DND-41 (cell line): ENCODE results near the gene SLC11A1.
A peak's percentile ranks its signal among the peaks of the same experiment; 100 is the strongest.

Experiments used
- ATAC-seq: fragments of 200-7000 bp; cut with Tn5 transposase; 3 replicates; pipeline ENCODE4 v1.9.1; 2021; ENCODE audit warnings: low read depth; ENCODE audit not compliant: insufficient read depth
- DNase-seq: peaks from one replicate; pipeline ENCODE4 v3.0.0-alpha.2; 2020
- H2AFZ ChIP-seq: 2 replicates; pipeline ENCODE4 v1.6.0; 2012; ENCODE audit warnings: low read depth, low read length
- H3K27ac ChIP-seq: 2 replicates; pipeline ENCODE4 v1.5.1; 2012; ENCODE audit warnings: low read length, inconsistent platforms
- H3K27me3 ChIP-seq: fragments of 200-600 bp; sonication (generic); 2 replicates; pipeline ENCODE4 v1.6.0; 2012; ENCODE audit warnings: low read length, mild to moderate bottlenecking, inconsistent platforms; ENCODE audit not compliant: insufficient read depth, poor library complexity
- H3K36me3 ChIP-seq: 2 replicates; pipeline ENCODE4 v1.5.1; 2012; ENCODE audit warnings: low read length, inconsistent platforms; ENCODE audit not compliant: insufficient read depth
- H3K4me1 ChIP-seq: 2 replicates; pipeline ENCODE4 v1.5.1; 2012; ENCODE audit warnings: mild to moderate bottlenecking, low read length; ENCODE audit not compliant: insufficient read depth
- H3K4me2 ChIP-seq: 2 replicates; pipeline ENCODE4 v1.6.0; 2012; ENCODE audit warnings: mild to moderate bottlenecking, moderate library complexity, low read length, inconsistent platforms; ENCODE audit not compliant: insufficient read depth
- H3K4me3 ChIP-seq, 2 experiments: fragments of 200-600 bp in 1 of 2; shearing (Covaris generic) in 1 of 2; 2 replicates each; pipeline ENCODE4 v1.5.1; 2012 to 2016; ENCODE audit warnings: inconsistent platforms in 2 of 2, low read length in 2 of 2, mild to moderate bottlenecking in 2 of 2, low read depth in 1 of 2, moderate library complexity in 1 of 2
- H3K79me2 ChIP-seq: 2 replicates; pipeline ENCODE4 v1.6.0; 2012; ENCODE audit warnings: low read length, inconsistent platforms; ENCODE audit not compliant: insufficient read depth
- H3K9ac ChIP-seq: 2 replicates; pipeline ENCODE4 v1.6.0; 2012; ENCODE audit warnings: low read depth, mild to moderate bottlenecking, inconsistent platforms, low read length, moderate library complexity
- H3K9me3 ChIP-seq: 2 replicates; pipeline ENCODE4 v1.5.1; 2012; ENCODE audit warnings: low read length, moderate library complexity, mild to moderate bottlenecking, inconsistent platforms; ENCODE audit not compliant: insufficient read depth, severe bottlenecking
- H4K20me1 ChIP-seq: 2 replicates; pipeline ENCODE4 v1.6.0; 2012; ENCODE audit warnings: low read length; ENCODE audit not compliant: insufficient read depth
- EZH2 ChIP-seq: IDR thresholded peaks from 3 replicates; pipeline ENCODE4 v1.6.1; 2012; ENCODE audit warnings: borderline replicate concordance, low read depth, mild to moderate bottlenecking, moderate library complexity, low read length, inconsistent platforms; ENCODE audit not compliant: severe bottlenecking
- TF ChIP-seq, protein P1 (sequence below): IDR thresholded peaks from 2 replicates; pipeline ENCODE4 v1.5.1; 2012; ENCODE audit warnings: borderline replicate concordance, low read length, moderate library complexity, mild to moderate bottlenecking; ENCODE audit not compliant: poor library complexity, severe bottlenecking; ENCODE audit errors: extremely low read depth

SLC11A1 gene

GRCh38 chr2:218394298-218395089 lies 12.4 kb downstream of the SLC11A1 start:
- no peak overlapping the region for H3K4me3 ChIP-seq
- no peak overlapping the region for H3K4me2 ChIP-seq
- peaks cover 34% of the 10 kb centered on the region for H3K4me1 ChIP-seq
- TF ChIP-seq EZH2: no peak
- TF ChIP-seq, protein P1, sequence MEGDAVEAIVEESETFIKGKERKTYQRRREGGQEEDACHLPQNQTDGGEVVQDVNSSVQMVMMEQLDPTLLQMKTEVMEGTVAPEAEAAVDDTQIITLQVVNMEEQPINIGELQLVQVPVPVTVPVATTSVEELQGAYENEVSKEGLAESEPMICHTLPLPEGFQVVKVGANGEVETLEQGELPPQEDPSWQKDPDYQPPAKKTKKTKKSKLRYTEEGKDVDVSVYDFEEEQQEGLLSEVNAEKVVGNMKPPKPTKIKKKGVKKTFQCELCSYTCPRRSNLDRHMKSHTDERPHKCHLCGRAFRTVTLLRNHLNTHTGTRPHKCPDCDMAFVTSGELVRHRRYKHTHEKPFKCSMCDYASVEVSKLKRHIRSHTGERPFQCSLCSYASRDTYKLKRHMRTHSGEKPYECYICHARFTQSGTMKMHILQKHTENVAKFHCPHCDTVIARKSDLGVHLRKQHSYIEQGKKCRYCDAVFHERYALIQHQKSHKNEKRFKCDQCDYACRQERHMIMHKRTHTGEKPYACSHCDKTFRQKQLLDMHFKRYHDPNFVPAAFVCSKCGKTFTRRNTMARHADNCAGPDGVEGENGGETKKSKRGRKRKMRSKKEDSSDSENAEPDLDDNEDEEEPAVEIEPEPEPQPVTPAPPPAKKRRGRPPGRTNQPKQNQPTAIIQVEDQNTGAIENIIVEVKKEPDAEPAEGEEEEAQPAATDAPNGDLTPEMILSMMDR: no peak
- no peaks in the 10 kb centered on the region for H3K27me3 ChIP-seq
- H2AFZ ChIP-seq: no peak overlapping the region
- H3K9me3 ChIP-seq: no peaks in the 10 kb centered on the region
- no peak for ATAC-seq
- no peaks in the 10 kb centered on the region for H4K20me1 ChIP-seq
- no peak overlapping the region for H3K27ac ChIP-seq
- DNase-seq: peak; percentile 26
- H3K36me3 ChIP-seq: no peaks in the 10 kb centered on the region; the same call in 1 of the 2 replicates
- H3K79me2 ChIP-seq: peaks cover 23% of the 10 kb centered on the region
- no peak overlapping the region for H3K9ac ChIP-seq

DNA sequence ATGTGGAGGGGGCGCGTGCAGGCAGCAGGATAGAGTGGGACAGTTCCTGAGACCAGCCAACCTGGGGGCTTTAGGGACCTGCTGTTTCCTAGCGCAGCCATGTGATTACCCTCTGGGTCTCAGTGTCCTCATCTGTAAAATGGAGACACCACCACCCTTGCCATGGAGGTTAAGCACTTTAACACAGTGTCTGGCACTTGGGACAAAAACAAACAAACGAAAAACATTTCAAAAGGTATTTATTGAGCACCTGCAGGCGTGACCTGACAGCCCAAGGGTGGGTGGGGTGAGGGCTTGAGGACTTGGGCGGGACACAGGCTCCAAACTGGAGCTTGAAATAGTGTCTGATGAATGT lies 13.0 kb downstream of the SLC11A1 start:
- DNase-seq (no peak), ATAC-seq (no peak)
- no peaks in the 10 kb centered on the region for H4K20me1 ChIP-seq
- no peaks in the 10 kb centered on the region for H3K27me3 ChIP-seq
- no peak overlapping the region for H2AFZ ChIP-seq
- no peak overlapping the region for H3K9ac ChIP-seq
- no peaks in the 10 kb centered on the region; the same call in 1 of the 2 replicates for H3K36me3 ChIP-seq
- no peak overlapping the region for H3K4me2 ChIP-seq
- H3K9me3 ChIP-seq: no peaks in the 10 kb centered on the region
- H3K27ac ChIP-seq: no peak overlapping the region
- peaks cover 26% of the 10 kb centered on the region for H3K79me2 ChIP-seq
- TF ChIP-seq, protein P1: no peak
- no peak for TF ChIP-seq EZH2
- H3K4me1 ChIP-seq: peaks cover 34% of the 10 kb centered on the region
- no peak overlapping the region for H3K4me3 ChIP-seq

GRCh38 chr2:218395456-218395825 lies 13.4 kb downstream of the SLC11A1 start:
- TF ChIP-seq, protein P1: no peak
- TF ChIP-seq EZH2: no peak
- H3K9me3 ChIP-seq: no peaks in the 10 kb centered on the region
- H3K9ac ChIP-seq: peak overlapping the region; percentile 90
- peak overlapping the region; percentile 93 for H2AFZ ChIP-seq
- no peaks in the 10 kb centered on the region for H4K20me1 ChIP-seq
- DNase-seq (no peak), ATAC-seq (no peak)
- peak overlapping the region; percentile 83 for H3K27ac ChIP-seq
- no peaks in the 10 kb centered on the region for H3K27me3 ChIP-seq
- peak overlapping the region; percentile 67 for H3K4me2 ChIP-seq
- H3K36me3 ChIP-seq: no peaks in the 10 kb centered on the region; the same call in 1 of the 2 replicates
- H3K4me3 ChIP-seq: peak overlapping the region in 1 of 2 experiments; percentile 59; a peak in 2 of 4 replicates
- peaks cover 35% of the 10 kb centered on the region for H3K4me1 ChIP-seq
- peaks cover 30% of the 10 kb centered on the region for H3K79me2 ChIP-seq
